H9 (cell line): Measurements from ENCODE around the gene CPT1B. TPM values are rescaled to one million over a fixed set of nuclear protein-coding genes. Genes with fewer than 3 reads are reported as not detected.

Source experiments
- DNase-seq: peaks from one replicate; pipeline ENCODE4 v3.0.0-alpha.2; 2017
- H2AFZ ChIP-seq: one replicate; pipeline ENCODE4 v1.6.1; 2013; ENCODE audit warnings: mild to moderate bottlenecking, low read length, control low read depth, moderate library complexity
- H2AK5ac ChIP-seq: 2 replicates; pipeline ENCODE4 v1.6.1; 2013; ENCODE audit warnings: low read length, control low read depth, mixed read lengths; ENCODE audit not compliant: insufficient read length
- H2BK120ac ChIP-seq: one replicate; pipeline ENCODE4 v1.6.1; 2013; ENCODE audit warnings: low read depth, mild to moderate bottlenecking, low read length, control low read depth, inconsistent platforms; ENCODE audit not compliant: poor library complexity, severe bottlenecking
- H2BK12ac ChIP-seq: 2 replicates; pipeline ENCODE4 v1.6.1; 2013; ENCODE audit warnings: low read length, control low read depth, mixed read lengths, low read depth; ENCODE audit not compliant: insufficient read length
- H2BK15ac ChIP-seq: 2 replicates; pipeline ENCODE4 v1.6.1; 2013; ENCODE audit warnings: low read depth, low read length, control low read depth
- H2BK20ac ChIP-seq: one replicate; pipeline ENCODE4 v1.6.1; 2013; ENCODE audit warnings: low read depth, mild to moderate bottlenecking, low read length, control low read depth, inconsistent platforms; ENCODE audit not compliant: poor library complexity, severe bottlenecking
- H2BK5ac ChIP-seq: 2 replicates; pipeline ENCODE4 v1.6.1; 2013; ENCODE audit warnings: low read length, control low read depth, mixed read lengths; ENCODE audit not compliant: insufficient read length
- H3K14ac ChIP-seq: 2 replicates; pipeline ENCODE4 v1.6.1; 2013; ENCODE audit warnings: low read length, control low read depth; ENCODE audit not compliant: insufficient read depth
- H3K18ac ChIP-seq: 2 replicates; pipeline ENCODE4 v1.6.1; 2013; ENCODE audit warnings: low read depth, mild to moderate bottlenecking, mixed read lengths, low read length, control low read depth; ENCODE audit not compliant: insufficient read length
- H3K23ac ChIP-seq: 2 replicates; pipeline ENCODE4 v1.6.1; 2013; ENCODE audit warnings: low read length, control low read depth, mixed read lengths, low read depth; ENCODE audit not compliant: insufficient read length
- H3K23me2 ChIP-seq: 2 replicates; pipeline ENCODE4 v1.6.1; 2013; ENCODE audit warnings: low read depth, mild to moderate bottlenecking, mixed read lengths, low read length, control low read depth; ENCODE audit not compliant: insufficient read length, poor library complexity, severe bottlenecking
- H3K27ac ChIP-seq: 2 replicates; pipeline ENCODE4 v1.5.1; 2013; ENCODE audit warnings: low read length, control low read depth, mixed read lengths, low read depth; ENCODE audit not compliant: insufficient read length
- H3K27me3 ChIP-seq: 2 replicates; pipeline ENCODE4 v1.6.1; 2013; ENCODE audit warnings: low read length, control low read depth, inconsistent platforms; ENCODE audit not compliant: insufficient read depth
- H3K4ac ChIP-seq: 2 replicates; pipeline ENCODE4 v1.6.1; 2013; ENCODE audit warnings: low read depth, mild to moderate bottlenecking, control low read depth, inconsistent platforms, low read length, moderate library complexity
- H3K4me1 ChIP-seq: 2 replicates; pipeline ENCODE4 v1.6.1; 2013; ENCODE audit warnings: low read length, control low read depth, inconsistent platforms; ENCODE audit not compliant: insufficient read depth
- H3K4me2 ChIP-seq: 2 replicates; pipeline ENCODE4 v1.6.1; 2013; ENCODE audit warnings: low read length, control low read depth, mixed read lengths; ENCODE audit not compliant: insufficient read length, insufficient read depth
- H3K56ac ChIP-seq: 2 replicates; pipeline ENCODE4 v1.6.1; 2013; ENCODE audit warnings: low read depth, mild to moderate bottlenecking, mixed read lengths, low read length, control low read depth; ENCODE audit not compliant: insufficient read length
- H3K79me1 ChIP-seq: 2 replicates; pipeline ENCODE4 v1.6.1; 2013; ENCODE audit warnings: low read depth, mild to moderate bottlenecking, moderate library complexity, low read length, control low read depth, inconsistent platforms; ENCODE audit not compliant: insufficient read depth, poor library complexity, severe bottlenecking
- H3K79me2 ChIP-seq: 2 replicates; pipeline ENCODE4 v1.6.1; 2013; ENCODE audit warnings: low read length, control low read depth, inconsistent platforms; ENCODE audit not compliant: insufficient read depth
- H3K9ac ChIP-seq: 2 replicates; pipeline ENCODE4 v1.6.1; 2013; ENCODE audit warnings: low read length, control low read depth, mixed read lengths; ENCODE audit not compliant: insufficient read length; ENCODE audit errors: extremely low read depth
- H3K9me3 ChIP-seq: one replicate; pipeline ENCODE4 v1.6.1; 2013; ENCODE audit warnings: low read depth, low read length, inconsistent platforms; ENCODE audit not compliant: control insufficient read depth
- H3T11ph ChIP-seq: one replicate; pipeline ENCODE4 v1.6.1; 2013; ENCODE audit warnings: mild to moderate bottlenecking, low read length, control low read depth, inconsistent platforms
- H4K20me1 ChIP-seq: one replicate; pipeline ENCODE4 v1.6.1; 2013; ENCODE audit not compliant: control insufficient read depth, insufficient read length, insufficient read depth
- H4K5ac ChIP-seq: 2 replicates; pipeline ENCODE4 v1.6.1; 2013; ENCODE audit warnings: low read depth, mild to moderate bottlenecking, mixed read lengths, low read length, control low read depth; ENCODE audit not compliant: insufficient read length
- H4K8ac ChIP-seq: replicated peaks from 2 replicates; pipeline ENCODE4 v1.6.1; 2013; ENCODE audit warnings: low read length, control low read depth, mixed read lengths, low read depth; ENCODE audit not compliant: insufficient read length
- H4K91ac ChIP-seq: 2 replicates; pipeline ENCODE4 v1.6.1; 2013; ENCODE audit warnings: low read depth, mild to moderate bottlenecking, moderate library complexity, mixed read lengths, low read length, control low read depth; ENCODE audit not compliant: insufficient read length
- H3K27ac Mint-ChIP-seq, 3 experiments: 2 replicates in 2 of 3; 3 replicates in 1 of 3; pipeline ENCODE4 v1.8.0; 2020 to 2021; ENCODE audit warnings: mixed read lengths in 3 of 3, mild to moderate bottlenecking in 1 of 3, moderate library complexity in 1 of 3
- H3K27me3 Mint-ChIP-seq: 2 replicates; pipeline ENCODE4 v1.8.0; 2021; ENCODE audit warnings: low read depth, mild to moderate bottlenecking, moderate library complexity, mixed read lengths
- H3K36me3 Mint-ChIP-seq, 3 experiments: 2 replicates in 2 of 3; 3 replicates in 1 of 3; pipeline ENCODE4 v1.8.0; 2020 to 2021; ENCODE audit warnings: low read depth in 3 of 3, mixed read lengths in 3 of 3; ENCODE audit not compliant: insufficient read depth in 1 of 3
- H3K4me1 Mint-ChIP-seq, 2 experiments: 2 replicates each; pipeline ENCODE4 v1.8.0; 2020; ENCODE audit warnings: mixed read lengths in 2 of 2
- H3K4me3 Mint-ChIP-seq, 2 experiments: 2 replicates in 1 of 2; 3 replicates in 1 of 2; pipeline ENCODE4 v1.8.0; 2020 to 2021; ENCODE audit warnings: mild to moderate bottlenecking in 2 of 2, mixed read lengths in 2 of 2, moderate library complexity in 1 of 2
- H3K9me3 Mint-ChIP-seq, 2 experiments: 2 replicates in 1 of 2; 3 replicates in 1 of 2; pipeline ENCODE4 v1.8.0; 2020; ENCODE audit warnings: mild to moderate bottlenecking in 2 of 2, mixed read lengths in 2 of 2, moderate library complexity in 1 of 2
- CTCF ChIP-seq: fragments of 200-600 bp; sonication (generic); conservative IDR thresholded peaks from 3 replicates; pipeline ENCODE4 v1.8.0; 2021; ENCODE audit warnings: antibody characterized with exemption, mild to moderate bottlenecking
- WGBS: extraction: QIAGEN DNeasy Blood & Tissue Kit; methylation state at CpG from one replicate; pipeline ENCODE4 v1.1.7; 2013; ENCODE audit warnings: missing lambda C conversion rate, low lambda C conversion rate, mixed read lengths; ENCODE audit not compliant: insufficient read length; ENCODE audit errors: extremely low coverage; 5-methylcytosine and 5-hydroxymethylcytosine counted together
- total RNA-seq: library from RNA; stranded (reverse); gene quantifications from 2 replicates; pipeline ENCODE4 v1.2.1, GENCODE V29; 2021

The CPT1B gene
- total RNA-seq, 1 experiment from 2014 or later = 65.7 TPM

GRCh38 chr22:50532824-50533796 is 45.1 kb downstream of the CPT1B start:
- no peak overlapping the region for H2BK5ac ChIP-seq
- WGBS = no CpG with 5 or more reads among the region's 19 CpGs
- H3T11ph ChIP-seq = no peak overlapping the region
- Mint-ChIP-seq H3K4me1 (peaks cover 9 to 13% of the 10 kb centered on the region in 2 experiments), H3K27ac (no peak overlapping the region), H3K9me3 (no peaks in the 10 kb centered on the region; a peak in 1 of 5 replicates), H3K27me3 (peaks cover 78% of the 10 kb centered on the region), H3K4me3 (peak overlapping the region; percentile 47 to 80), H3K36me3 (no peaks in the 10 kb centered on the region; a peak in 1 of 7 replicates)
- H3K27me3 ChIP-seq = peaks cover 34% of the 10 kb centered on the region; the same call in 1 of the 2 replicates
- no peaks in the 10 kb centered on the region for H3K79me2 ChIP-seq
- H2AFZ ChIP-seq = no peak overlapping the region
- H3K9ac ChIP-seq = no peak overlapping the region
- H3K23ac ChIP-seq = no peak overlapping the region
- H4K91ac ChIP-seq = no peak overlapping the region
- no peak overlapping the region for H2BK20ac ChIP-seq
- H3K56ac ChIP-seq = no peak overlapping the region
- no peak overlapping the region for H3K4ac ChIP-seq
- H2AK5ac ChIP-seq = no peak overlapping the region
- H2BK15ac ChIP-seq = no peak overlapping the region
- H3K9me3 ChIP-seq = no peaks in the 10 kb centered on the region
- H3K27ac ChIP-seq = no peak overlapping the region
- H3K4me2 ChIP-seq = no peak overlapping the region
- no peak for TF ChIP-seq CTCF
- DNase-seq = no peak
- H2BK120ac ChIP-seq = no peak overlapping the region
- H3K14ac ChIP-seq = no peak overlapping the region
- no peaks in the 10 kb centered on the region for H3K79me1 ChIP-seq
- H4K20me1 ChIP-seq = no peaks in the 10 kb centered on the region
- no peaks in the 10 kb centered on the region for H3K4me1 ChIP-seq
- H2BK12ac ChIP-seq = no peak overlapping the region
- H4K5ac ChIP-seq = no peak overlapping the region
- H4K8ac ChIP-seq = no peak overlapping the region
- no peak overlapping the region for H3K18ac ChIP-seq
- H3K23me2 ChIP-seq = peaks cover 18% of the 10 kb centered on the region
